GM12878 (cell line): ENCODE measurements around the gene CAMK1. TPM values are rescaled to one million over a fixed set of nuclear protein-coding genes. Genes with fewer than 3 reads are reported as not detected.

ENCODE experiments used
- ATAC-seq: fragments of 200-7000 bp; cut with Tn5 transposase; 3 replicates; pipeline ENCODE4 v1.9.1; 2020; ENCODE audit warnings: mild to moderate bottlenecking, moderate library complexity
- BruUV-seq: library from RNA; stranded (reverse); fragments of 400-500 nt; replicated peaks from 2 replicates; lab custom pipeline; 2021; lab: Mats Ljungman, UMichigan
- CTCF ChIA-PET: fragments of 300-600 bp; sonication (Branson Sonifier 250); formaldehyde crosslinking; extraction: SDS; loops from one replicate; lab custom pipeline; 2021; ENCODE audit warnings: inconsistent platforms; lab: Yijun Ruan, JAX
- POLR2A ChIA-PET: fragments of 350-600 bp; formaldehyde crosslinking; extraction: SDS; loops from one replicate; lab custom pipeline; 2021; ENCODE audit warnings: inconsistent platforms; lab: Charles Lee
- RAD21 ChIA-PET: fragments of 300-600 bp; sonication (Branson Sonifier 250); formaldehyde crosslinking; loops from one replicate; lab custom pipeline; 2023; ENCODE audit warnings: antibody characterized with exemption; ENCODE audit not compliant: unreplicated experiment; lab: Charles Lee
- SMC1A ChIA-PET: fragments of 300-600 bp; sonication (Branson Sonifier 250); formaldehyde crosslinking; loops from one replicate; lab custom pipeline; 2023; ENCODE audit not compliant: unreplicated experiment, uncharacterized antibody; lab: Charles Lee
- DNase-seq: peaks from one replicate; pipeline ENCODE4 v3.0.0-alpha.2; 2011; ENCODE audit warnings: low read depth, low spot score
- FAIRE-seq: peaks from 3 replicates; lab custom pipeline; 2011; peaks lifted over from hg19 to GRCh38; lab: Jason Lieb, UNC
- H2AFZ ChIP-seq: 2 replicates; pipeline ENCODE4 v1.6.0; 2011; ENCODE audit warnings: low read depth, low read length, control low read depth; ENCODE audit not compliant: control insufficient read depth
- H3K27ac ChIP-seq: 2 replicates; pipeline ENCODE4 v1.5.1; 2011; ENCODE audit warnings: control low read depth; ENCODE audit not compliant: control insufficient read depth, insufficient read depth
- H3K27me3 ChIP-seq, 2 experiments: replicated peaks in 1 of 2; 2 replicates each; pipeline versions ENCODE4 v1.6.0 to v1.6.1; 2011; ENCODE audit warnings: low read length in 1 of 2; ENCODE audit not compliant: control insufficient read depth in 2 of 2, insufficient read depth in 2 of 2
- H3K36me3 ChIP-seq, 2 experiments: 2 replicates each; pipeline ENCODE4 v1.5.1; 2011; ENCODE audit warnings: low read length in 1 of 2; ENCODE audit not compliant: control insufficient read depth in 2 of 2, insufficient read depth in 2 of 2
- H3K4me1 ChIP-seq: 2 replicates; pipeline ENCODE4 v1.6.1; 2011; ENCODE audit warnings: mild to moderate bottlenecking, low read length, moderate library complexity, mixed read lengths; ENCODE audit not compliant: control insufficient read depth, insufficient read depth
- H3K4me2 ChIP-seq: 2 replicates; pipeline ENCODE4 v1.6.0; 2011; ENCODE audit warnings: control low read depth; ENCODE audit not compliant: control insufficient read depth, insufficient read depth
- H3K4me3 ChIP-seq: fragments of 200-600 bp; sonication (generic); 2 replicates; pipeline ENCODE4 v1.5.1; 2016
- H3K79me2 ChIP-seq: 2 replicates; pipeline ENCODE4 v1.6.0; 2011; ENCODE audit warnings: low read length; ENCODE audit not compliant: control insufficient read depth, insufficient read depth
- H3K9ac ChIP-seq: 2 replicates; pipeline ENCODE4 v1.8.0; 2011; ENCODE audit warnings: low read length, control low read depth, mixed read lengths; ENCODE audit not compliant: control insufficient read depth, insufficient read depth
- H3K9me3 ChIP-seq: replicated peaks from 3 replicates; pipeline ENCODE4 v1.5.1; 2011; ENCODE audit warnings: mild to moderate bottlenecking, low read length; ENCODE audit not compliant: control insufficient read depth, insufficient read depth
- H4K20me1 ChIP-seq: 2 replicates; pipeline ENCODE4 v1.6.0; 2011; ENCODE audit not compliant: control insufficient read depth, insufficient read depth
- WGBS: methylation state at CpG from one replicate; pipeline ENCODE4 v1.1.6; 2016; ENCODE audit warnings: low lambda C conversion rate; ENCODE audit not compliant: insufficient replicate concordance, insufficient coverage; ENCODE audit errors: missing lambda C conversion rate; 5-methylcytosine and 5-hydroxymethylcytosine counted together
- in situ Hi-C: fragments of 300-500 bp; cut with MboI; formaldehyde crosslinking; loops from 9 replicates; pipeline ENCODE4 v1.14.3; 2018; ENCODE audit warnings: mixed read lengths
- intact Hi-C: fragments of 100-400 bp; cut with micrococcal nuclease; formaldehyde crosslinking; loops from one replicate; pipeline ENCODE4 v1.14.2; 2022; ENCODE audit not compliant: unreplicated experiment
- polyA plus RNA-seq, 11 experiments: library from polyadenylated mRNA; depleted of rRNA in 4 of 11; unstranded in 6 of 11; stranded (reverse) in 5 of 11; fragments of >200 nt; fragmentation: Nextera tagmentation in 4 of 11; fragmentation: Illumina TruSeq in 1 of 11; extraction: Ambion mirVana in 4 of 11; extraction: Trizol in 1 of 11; gene quantifications; 1 replicate in 1 of 11; 2 replicates in 10 of 11; pipeline versions ENCODE4 v1.2.1 to v1.2.3, GENCODE V29; 2011 to 2016; ENCODE audit warnings: inconsistent platforms in 2 of 11, missing spikeins in 2 of 11, low read depth in 1 of 11
- total RNA-seq, 4 experiments: library from RNA; depleted of rRNA in 3 of 4; stranded (reverse); fragments of >200 nt in 3 of 4; fragmentation: Illumina TruSeq in 1 of 4; extraction: Trizol in 1 of 4; gene quantifications; 2 replicates each; pipeline versions ENCODE4 v1.2.1 to v1.2.3, GENCODE V29; 2013 to 2021
- TF ChIP-seq, protein P1 (sequence below): fragments of 450-650 bp; formaldehyde crosslinking; IDR thresholded peaks from 2 replicates; pipeline ENCODE4 v1.4.0; 2020; ENCODE audit warnings: mild to moderate bottlenecking, moderate library complexity

CAMK1 gene
- total and polyA plus RNA-seq, 10 of the 15 experiments (the other 5 are each of a cell fraction or from before 2014, with no cell fraction given) = 0.24 to 2.1 (median 0.51) TPM; not detected in 2

DNA sequence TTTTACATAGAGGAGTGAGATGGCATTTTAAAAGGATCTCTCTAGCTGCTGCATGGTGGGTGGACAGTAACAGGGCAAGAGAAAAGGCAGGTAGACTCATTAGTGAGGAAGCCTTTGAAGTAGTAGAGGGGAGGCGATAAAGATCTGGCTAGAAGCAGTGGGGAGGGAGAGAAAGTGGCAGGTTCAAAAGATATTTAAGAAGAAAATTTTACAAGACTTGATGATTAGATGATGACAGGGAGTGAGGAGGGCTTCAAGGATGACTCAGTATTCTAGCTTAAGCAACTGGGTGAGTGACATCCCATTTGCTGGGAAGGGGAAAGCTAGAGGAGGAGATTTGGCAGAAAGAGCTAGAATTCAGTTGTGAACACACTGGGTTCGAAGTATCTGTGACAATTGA, 42.0 kb downstream of the CAMK1 start:
- DNase-seq (no peak), FAIRE-seq (no peak), ATAC-seq (no peak)
- no peaks in the 10 kb centered on the region; a peak in 1 of 4 replicates for H3K27me3 ChIP-seq
- RAD21 ChIA-PET = interaction anchor here (1.4 to 1.9 kb wide), 2 partner anchors 65 to 375 kb away, joined by 3 to 6 read pairs; partner anchors contain the start of gene ARPC4
- WGBS = 77% methylated on average over 2 of the region's 2 CpGs
- POLR2A ChIA-PET = no interaction called here
- no peaks in the 10 kb centered on the region for H3K36me3 ChIP-seq
- no peaks in the 10 kb centered on the region for H4K20me1 ChIP-seq
- no peak overlapping the region for H3K9ac ChIP-seq
- H3K4me3 ChIP-seq = no peak overlapping the region
- peaks cover 11% of the 10 kb centered on the region for H3K79me2 ChIP-seq
- in situ Hi-C loops = loop anchor here (5.0 kb wide), 1 partner anchor 225 kb away; no protein-coding TSS in a partner anchor
- H3K4me2 ChIP-seq = no peak overlapping the region
- H3K27ac ChIP-seq = no peak overlapping the region
- TF ChIP-seq, protein P1, sequence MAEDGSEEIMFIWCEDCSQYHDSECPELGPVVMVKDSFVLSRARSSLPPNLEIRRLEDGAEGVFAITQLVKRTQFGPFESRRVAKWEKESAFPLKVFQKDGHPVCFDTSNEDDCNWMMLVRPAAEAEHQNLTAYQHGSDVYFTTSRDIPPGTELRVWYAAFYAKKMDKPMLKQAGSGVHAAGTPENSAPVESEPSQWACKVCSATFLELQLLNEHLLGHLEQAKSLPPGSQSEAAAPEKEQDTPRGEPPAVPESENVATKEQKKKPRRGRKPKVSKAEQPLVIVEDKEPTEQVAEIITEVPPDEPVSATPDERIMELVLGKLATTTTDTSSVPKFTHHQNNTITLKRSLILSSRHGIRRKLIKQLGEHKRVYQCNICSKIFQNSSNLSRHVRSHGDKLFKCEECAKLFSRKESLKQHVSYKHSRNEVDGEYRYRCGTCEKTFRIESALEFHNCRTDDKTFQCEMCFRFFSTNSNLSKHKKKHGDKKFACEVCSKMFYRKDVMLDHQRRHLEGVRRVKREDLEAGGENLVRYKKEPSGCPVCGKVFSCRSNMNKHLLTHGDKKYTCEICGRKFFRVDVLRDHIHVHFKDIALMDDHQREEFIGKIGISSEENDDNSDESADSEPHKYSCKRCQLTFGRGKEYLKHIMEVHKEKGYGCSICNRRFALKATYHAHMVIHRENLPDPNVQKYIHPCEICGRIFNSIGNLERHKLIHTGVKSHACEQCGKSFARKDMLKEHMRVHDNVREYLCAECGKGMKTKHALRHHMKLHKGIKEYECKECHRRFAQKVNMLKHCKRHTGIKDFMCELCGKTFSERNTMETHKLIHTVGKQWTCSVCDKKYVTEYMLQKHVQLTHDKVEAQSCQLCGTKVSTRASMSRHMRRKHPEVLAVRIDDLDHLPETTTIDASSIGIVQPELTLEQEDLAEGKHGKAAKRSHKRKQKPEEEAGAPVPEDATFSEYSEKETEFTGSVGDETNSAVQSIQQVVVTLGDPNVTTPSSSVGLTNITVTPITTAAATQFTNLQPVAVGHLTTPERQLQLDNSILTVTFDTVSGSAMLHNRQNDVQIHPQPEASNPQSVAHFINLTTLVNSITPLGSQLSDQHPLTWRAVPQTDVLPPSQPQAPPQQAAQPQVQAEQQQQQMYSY (CRISPR knock-in tag) = no peak
- H3K9me3 ChIP-seq = no peaks in the 10 kb centered on the region
- no TSS peak for BruUV-seq
- peaks cover 4% of the 10 kb centered on the region for H3K4me1 ChIP-seq
- SMC1A ChIA-PET = interaction anchor here (0.9 to 1.1 kb wide), 5 partner anchors 37 to 329 kb away, joined by 3 to 4 read pairs (median 3); no protein-coding TSS in a partner anchor
- no peak overlapping the region for H2AFZ ChIP-seq
- CTCF ChIA-PET = interaction anchor here (0.6 to 3.5 kb wide), 9 partner anchors 9 to 375 kb away, joined by 3 to 45 read pairs (median 4); no protein-coding TSS in a partner anchor
- intact Hi-C loops = loop anchor here (1.0 kb wide), 1 partner anchor 224 kb away; no protein-coding TSS in a partner anchor
